SK-N-SH treated with all-trans-retinoic acid at 6 μM for 48 hours (cell line): ENCODE results near the gene BCAT1.

Source experiments
- ATAC-seq: fragments of 200-7000 bp; cut with Tn5 transposase; 3 replicates; pipeline ENCODE4 v1.9.1; 2020; ENCODE audit warnings: mild to moderate bottlenecking, moderate library complexity
- BACH2 ChIP-seq: fragments of 250-450 bp; sonication (Bioruptor Pico); IDR thresholded peaks from 2 replicates; pipeline ENCODE4 v1.9.0; 2021; ENCODE audit warnings: mild to moderate bottlenecking, borderline replicate concordance
- CSDC2 ChIP-seq: fragments of 250-450 bp; sonication (Bioruptor Pico); IDR thresholded peaks from 2 replicates; pipeline ENCODE4 v1.5.0; 2020; ENCODE audit warnings: mild to moderate bottlenecking, moderate library complexity
- ESRRG ChIP-seq: fragments of 250-450 bp; sonication (Bioruptor Pico); IDR thresholded peaks from 2 replicates; pipeline ENCODE4 v1.6.1; 2021; ENCODE audit warnings: mild to moderate bottlenecking
- GLIS3 ChIP-seq: fragments of 250-450 bp; sonication (Bioruptor Pico); IDR thresholded peaks from 2 replicates; pipeline ENCODE4 v1.5.0; 2020; ENCODE audit warnings: mild to moderate bottlenecking, moderate library complexity
- ISL1 ChIP-seq: fragments of 250-450 bp; sonication (Bioruptor Pico); IDR thresholded peaks from 2 replicates; pipeline ENCODE4 v2.1.2; 2022; ENCODE audit warnings: mild to moderate bottlenecking, moderate library complexity
- OSR1 ChIP-seq: fragments of 250-450 bp; sonication (Bioruptor Pico); IDR thresholded peaks from 2 replicates; pipeline ENCODE4 v1.8.0; 2022; ENCODE audit warnings: moderate library complexity, mild to moderate bottlenecking, inconsistent platforms
- PPARA ChIP-seq: fragments of 250-450 bp; sonication (Bioruptor Pico); IDR thresholded peaks from 2 replicates; pipeline ENCODE4 v1.5.0; 2020; ENCODE audit warnings: mild to moderate bottlenecking, borderline replicate concordance
- RARB ChIP-seq: fragments of 250-450 bp; sonication (Bioruptor Pico); IDR thresholded peaks from 2 replicates; pipeline ENCODE4 v1.8.0; 2021; ENCODE audit warnings: mild to moderate bottlenecking, moderate library complexity
- SNAI2 ChIP-seq: fragments of 250-450 bp; sonication (Bioruptor Pico); IDR thresholded peaks from 2 replicates; pipeline ENCODE4 v1.5.0; 2020; ENCODE audit warnings: mild to moderate bottlenecking, moderate library complexity
- TOX ChIP-seq: fragments of 250-450 bp; sonication (Bioruptor Pico); IDR thresholded peaks from 2 replicates; pipeline ENCODE4 v1.8.0; 2021; ENCODE audit warnings: mild to moderate bottlenecking, moderate library complexity, borderline replicate concordance
- ZC3H10 ChIP-seq: fragments of 250-450 bp; sonication (Bioruptor Pico); IDR thresholded peaks from 2 replicates; pipeline ENCODE4 v1.5.1; 2021; ENCODE audit warnings: mild to moderate bottlenecking, moderate library complexity
- ZFP3 ChIP-seq: fragments of 250-450 bp; sonication (Bioruptor Pico); IDR thresholded peaks from 2 replicates; pipeline ENCODE4 v1.5.0; 2020; ENCODE audit warnings: mild to moderate bottlenecking, moderate library complexity
- ZFP30 ChIP-seq: fragments of 450-650 bp; formaldehyde crosslinking; IDR thresholded peaks from 2 replicates; pipeline ENCODE4 v1.5.0; 2022; ENCODE audit warnings: mild to moderate bottlenecking, moderate library complexity
- ZNF565 ChIP-seq: fragments of 450-650 bp; formaldehyde crosslinking; conservative IDR thresholded peaks from 2 replicates; pipeline ENCODE4 v1.5.0; 2020; ENCODE audit warnings: low read depth, mild to moderate bottlenecking, moderate library complexity
- ZNF8 ChIP-seq: fragments of 450-650 bp; formaldehyde crosslinking; IDR thresholded peaks from 2 replicates; pipeline ENCODE4 v1.5.0; 2020; ENCODE audit warnings: mild to moderate bottlenecking, moderate library complexity
- TF ChIP-seq, protein P1 (sequence below): fragments of 250-450 bp; sonication (Bioruptor Pico); IDR thresholded peaks from 2 replicates; pipeline ENCODE4 v1.5.0; 2020; ENCODE audit warnings: mild to moderate bottlenecking, moderate library complexity
- TF ChIP-seq, protein P2 (sequence below): fragments of 250-450 bp; sonication (Bioruptor Pico); IDR thresholded peaks from 2 replicates; pipeline ENCODE4 v1.5.1; 2021; ENCODE audit warnings: mild to moderate bottlenecking, moderate library complexity
- TF ChIP-seq, protein P3 (sequence below): fragments of 250-450 bp; sonication (Bioruptor Pico); IDR thresholded peaks from 2 replicates; pipeline ENCODE4 v1.5.1; 2020; ENCODE audit warnings: low read depth, mild to moderate bottlenecking, moderate library complexity
- TF ChIP-seq, protein P4 (sequence below): fragments of 250-450 bp; sonication (Bioruptor Pico); IDR thresholded peaks from 2 replicates; pipeline ENCODE4 v1.8.0; 2020; ENCODE audit warnings: mild to moderate bottlenecking, moderate library complexity, borderline replicate concordance
- TF ChIP-seq, protein P5 (sequence below): fragments of 250-450 bp; sonication (Bioruptor Pico); IDR thresholded peaks from 2 replicates; pipeline ENCODE4 v1.8.0; 2021; ENCODE audit warnings: low read depth, mild to moderate bottlenecking, moderate library complexity, borderline replicate concordance

Gene BCAT1

DNA sequence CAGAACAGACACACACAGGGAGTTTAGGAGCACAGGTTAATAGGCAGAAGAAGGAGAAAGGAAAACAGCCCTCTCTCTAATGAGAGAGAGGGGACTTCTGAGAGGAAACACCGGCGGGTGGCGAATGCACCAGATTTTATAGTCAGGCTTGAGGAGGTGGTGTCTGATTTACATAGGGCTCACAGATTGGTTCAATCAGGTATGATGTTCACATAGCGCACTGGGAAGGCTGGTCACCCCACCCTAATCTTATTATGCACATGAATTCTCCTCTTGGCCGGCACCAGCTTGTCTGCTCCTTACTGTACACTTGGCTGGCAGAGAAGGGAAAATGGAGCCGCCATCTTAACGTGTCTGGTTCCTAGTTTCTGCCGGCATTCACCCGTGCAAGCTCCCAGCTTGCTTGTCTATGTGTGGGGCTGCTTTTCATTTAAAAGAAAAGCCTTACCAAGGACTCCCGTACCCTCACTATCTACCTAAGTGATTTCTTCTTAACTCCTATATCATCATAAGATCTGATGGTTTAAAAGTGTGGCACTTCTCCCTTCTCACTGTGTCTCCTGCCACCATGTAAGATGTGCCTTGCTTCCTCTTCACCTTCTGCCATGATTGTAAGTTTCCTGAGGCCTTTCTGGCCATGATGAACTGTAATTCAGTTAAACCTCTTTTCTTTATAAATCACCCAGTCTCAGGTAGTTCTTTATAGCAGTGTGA is 15.1 kb downstream of the BCAT1 start:
- TF ChIP-seq BACH2 (no peak), ZNF8 (no peak), OSR1 (no peak), RARB (CRISPR knock-in tag) (no peak), SNAI2 (CRISPR knock-in tag) (no peak), CSDC2 (CRISPR knock-in tag) (no peak), ZFP30 (CRISPR knock-in tag) (no peak), GLIS3 (CRISPR knock-in tag) (no peak), ISL1 (CRISPR knock-in tag) (no peak), ZNF565 (CRISPR knock-in tag) (no peak), ZC3H10 (CRISPR knock-in tag) (no peak)
- TF ChIP-seq, protein P1, sequence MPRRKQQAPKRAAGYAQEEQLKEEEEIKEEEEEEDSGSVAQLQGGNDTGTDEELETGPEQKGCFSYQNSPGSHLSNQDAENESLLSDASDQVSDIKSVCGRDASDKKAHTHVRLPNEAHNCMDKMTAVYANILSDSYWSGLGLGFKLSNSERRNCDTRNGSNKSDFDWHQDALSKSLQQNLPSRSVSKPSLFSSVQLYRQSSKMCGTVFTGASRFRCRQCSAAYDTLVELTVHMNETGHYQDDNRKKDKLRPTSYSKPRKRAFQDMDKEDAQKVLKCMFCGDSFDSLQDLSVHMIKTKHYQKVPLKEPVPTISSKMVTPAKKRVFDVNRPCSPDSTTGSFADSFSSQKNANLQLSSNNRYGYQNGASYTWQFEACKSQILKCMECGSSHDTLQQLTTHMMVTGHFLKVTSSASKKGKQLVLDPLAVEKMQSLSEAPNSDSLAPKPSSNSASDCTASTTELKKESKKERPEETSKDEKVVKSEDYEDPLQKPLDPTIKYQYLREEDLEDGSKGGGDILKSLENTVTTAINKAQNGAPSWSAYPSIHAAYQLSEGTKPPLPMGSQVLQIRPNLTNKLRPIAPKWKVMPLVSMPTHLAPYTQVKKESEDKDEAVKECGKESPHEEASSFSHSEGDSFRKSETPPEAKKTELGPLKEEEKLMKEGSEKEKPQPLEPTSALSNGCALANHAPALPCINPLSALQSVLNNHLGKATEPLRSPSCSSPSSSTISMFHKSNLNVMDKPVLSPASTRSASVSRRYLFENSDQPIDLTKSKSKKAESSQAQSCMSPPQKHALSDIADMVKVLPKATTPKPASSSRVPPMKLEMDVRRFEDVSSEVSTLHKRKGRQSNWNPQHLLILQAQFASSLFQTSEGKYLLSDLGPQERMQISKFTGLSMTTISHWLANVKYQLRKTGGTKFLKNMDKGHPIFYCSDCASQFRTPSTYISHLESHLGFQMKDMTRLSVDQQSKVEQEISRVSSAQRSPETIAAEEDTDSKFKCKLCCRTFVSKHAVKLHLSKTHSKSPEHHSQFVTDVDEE (CRISPR knock-in tag): no peak
- TF ChIP-seq, protein P2, sequence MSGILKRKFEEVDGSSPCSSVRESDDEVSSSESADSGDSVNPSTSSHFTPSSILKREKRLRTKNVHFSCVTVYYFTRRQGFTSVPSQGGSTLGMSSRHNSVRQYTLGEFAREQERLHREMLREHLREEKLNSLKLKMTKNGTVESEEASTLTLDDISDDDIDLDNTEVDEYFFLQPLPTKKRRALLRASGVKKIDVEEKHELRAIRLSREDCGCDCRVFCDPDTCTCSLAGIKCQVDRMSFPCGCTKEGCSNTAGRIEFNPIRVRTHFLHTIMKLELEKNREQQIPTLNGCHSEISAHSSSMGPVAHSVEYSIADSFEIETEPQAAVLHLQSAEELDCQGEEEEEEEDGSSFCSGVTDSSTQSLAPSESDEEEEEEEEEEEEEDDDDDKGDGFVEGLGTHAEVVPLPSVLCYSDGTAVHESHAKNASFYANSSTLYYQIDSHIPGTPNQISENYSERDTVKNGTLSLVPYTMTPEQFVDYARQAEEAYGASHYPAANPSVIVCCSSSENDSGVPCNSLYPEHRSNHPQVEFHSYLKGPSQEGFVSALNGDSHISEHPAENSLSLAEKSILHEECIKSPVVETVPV (CRISPR knock-in tag): no peak
- no peak for ATAC-seq

DNA sequence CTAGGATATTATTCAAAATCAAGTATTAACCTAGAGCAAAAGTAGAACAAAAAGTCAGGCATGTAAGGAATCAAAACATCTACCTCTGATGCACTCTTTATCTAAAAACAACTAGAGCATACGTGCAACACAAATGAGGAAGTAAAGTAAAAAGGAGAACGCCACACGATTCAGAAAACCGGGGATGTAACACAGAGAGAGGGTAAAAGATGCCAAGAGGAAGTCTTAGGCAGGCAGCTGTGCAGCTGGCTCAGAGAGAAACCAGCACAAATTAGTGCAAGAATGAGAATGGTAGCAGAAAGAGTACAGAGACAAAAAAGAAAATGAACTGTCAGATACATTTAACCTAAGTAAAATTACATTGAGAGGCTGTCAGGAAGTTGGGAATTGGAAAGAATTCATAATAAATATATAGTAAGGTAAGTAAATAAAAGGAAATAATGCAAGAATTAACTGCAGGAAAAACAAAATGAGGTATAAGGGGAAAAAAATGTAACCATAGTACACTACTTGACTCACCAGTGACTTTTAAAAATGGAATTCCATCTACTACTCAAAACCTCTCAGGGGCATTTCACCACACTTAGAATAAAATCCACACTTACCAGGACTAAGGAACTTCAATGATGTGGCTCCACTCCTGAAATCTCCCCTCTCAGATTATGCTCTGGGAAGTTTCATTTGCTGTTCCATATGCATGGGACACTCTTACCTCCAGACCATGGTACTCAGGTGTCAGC is 17.1 kb downstream of the BCAT1 start:
- no peak for TF ChIP-seq SNAI2 (CRISPR knock-in tag)
- no peak for TF ChIP-seq BACH2
- TF ChIP-seq ISL1 (CRISPR knock-in tag): no peak
- no peak for TF ChIP-seq ZC3H10 (CRISPR knock-in tag)
- no peak for TF ChIP-seq RARB (CRISPR knock-in tag)
- no peak for TF ChIP-seq CSDC2 (CRISPR knock-in tag)
- TF ChIP-seq, protein P2 (CRISPR knock-in tag): no peak
- TF ChIP-seq, protein P1 (CRISPR knock-in tag): no peak
- TF ChIP-seq, protein P3, sequence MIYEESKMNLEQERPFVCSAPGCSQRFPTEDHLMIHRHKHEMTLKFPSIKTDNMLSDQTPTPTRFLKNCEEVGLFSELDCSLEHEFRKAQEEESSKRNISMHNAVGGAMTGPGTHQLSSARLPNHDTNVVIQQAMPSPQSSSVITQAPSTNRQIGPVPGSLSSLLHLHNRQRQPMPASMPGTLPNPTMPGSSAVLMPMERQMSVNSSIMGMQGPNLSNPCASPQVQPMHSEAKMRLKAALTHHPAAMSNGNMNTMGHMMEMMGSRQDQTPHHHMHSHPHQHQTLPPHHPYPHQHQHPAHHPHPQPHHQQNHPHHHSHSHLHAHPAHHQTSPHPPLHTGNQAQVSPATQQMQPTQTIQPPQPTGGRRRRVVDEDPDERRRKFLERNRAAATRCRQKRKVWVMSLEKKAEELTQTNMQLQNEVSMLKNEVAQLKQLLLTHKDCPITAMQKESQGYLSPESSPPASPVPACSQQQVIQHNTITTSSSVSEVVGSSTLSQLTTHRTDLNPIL (CRISPR knock-in tag): no peak
- TF ChIP-seq, protein P4, sequence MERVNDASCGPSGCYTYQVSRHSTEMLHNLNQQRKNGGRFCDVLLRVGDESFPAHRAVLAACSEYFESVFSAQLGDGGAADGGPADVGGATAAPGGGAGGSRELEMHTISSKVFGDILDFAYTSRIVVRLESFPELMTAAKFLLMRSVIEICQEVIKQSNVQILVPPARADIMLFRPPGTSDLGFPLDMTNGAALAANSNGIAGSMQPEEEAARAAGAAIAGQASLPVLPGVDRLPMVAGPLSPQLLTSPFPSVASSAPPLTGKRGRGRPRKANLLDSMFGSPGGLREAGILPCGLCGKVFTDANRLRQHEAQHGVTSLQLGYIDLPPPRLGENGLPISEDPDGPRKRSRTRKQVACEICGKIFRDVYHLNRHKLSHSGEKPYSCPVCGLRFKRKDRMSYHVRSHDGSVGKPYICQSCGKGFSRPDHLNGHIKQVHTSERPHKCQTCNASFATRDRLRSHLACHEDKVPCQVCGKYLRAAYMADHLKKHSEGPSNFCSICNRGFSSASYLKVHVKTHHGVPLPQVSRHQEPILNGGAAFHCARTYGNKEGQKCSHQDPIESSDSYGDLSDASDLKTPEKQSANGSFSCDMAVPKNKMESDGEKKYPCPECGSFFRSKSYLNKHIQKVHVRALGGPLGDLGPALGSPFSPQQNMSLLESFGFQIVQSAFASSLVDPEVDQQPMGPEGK: no peak
- no peak for TF ChIP-seq ZFP3 (CRISPR knock-in tag)
- no peak for TF ChIP-seq GLIS3 (CRISPR knock-in tag)
- no peak for TF ChIP-seq ESRRG (CRISPR knock-in tag)
- TF ChIP-seq PPARA (CRISPR knock-in tag): no peak
- TF ChIP-seq, protein P5, sequence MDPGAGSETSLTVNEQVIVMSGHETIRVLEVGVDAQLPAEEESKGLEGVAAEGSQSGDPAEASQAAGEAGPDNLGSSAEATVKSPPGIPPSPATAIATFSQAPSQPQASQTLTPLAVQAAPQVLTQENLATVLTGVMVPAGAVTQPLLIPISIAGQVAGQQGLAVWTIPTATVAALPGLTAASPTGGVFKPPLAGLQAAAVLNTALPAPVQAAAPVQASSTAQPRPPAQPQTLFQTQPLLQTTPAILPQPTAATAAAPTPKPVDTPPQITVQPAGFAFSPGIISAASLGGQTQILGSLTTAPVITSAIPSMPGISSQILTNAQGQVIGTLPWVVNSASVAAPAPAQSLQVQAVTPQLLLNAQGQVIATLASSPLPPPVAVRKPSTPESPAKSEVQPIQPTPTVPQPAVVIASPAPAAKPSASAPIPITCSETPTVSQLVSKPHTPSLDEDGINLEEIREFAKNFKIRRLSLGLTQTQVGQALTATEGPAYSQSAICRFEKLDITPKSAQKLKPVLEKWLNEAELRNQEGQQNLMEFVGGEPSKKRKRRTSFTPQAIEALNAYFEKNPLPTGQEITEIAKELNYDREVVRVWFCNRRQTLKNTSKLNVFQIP: no peak
- no peak for TF ChIP-seq TOX (CRISPR knock-in tag)
- no peak for TF ChIP-seq ZNF8
- TF ChIP-seq OSR1: no peak

More for the DNA sequence above, 17.1 kb downstream of the BCAT1 start:
- no peak for ATAC-seq
